HCT116 (cell line): ENCODE data around the gene KCNK2. TPM values are rescaled to one million over a fixed set of nuclear protein-coding genes. Genes with fewer than 3 reads are reported as not detected.

ENCODE experiments used
- ATAC-seq: fragments of 200-7000 bp; cut with Tn5 transposase; 2 replicates; pipeline ENCODE4 v1.9.1; 2020; ENCODE audit warnings: mild to moderate bottlenecking, moderate library complexity
- BruUV-seq: library from RNA; stranded (reverse); fragments of 400-500 nt; replicated peaks from 2 replicates; lab custom pipeline; 2021; lab: Mats Ljungman, UMichigan
- CTCF ChIA-PET: fragments of 300-600 bp; sonication (Branson Sonifier 250); formaldehyde crosslinking; loops from one replicate; lab custom pipeline; 2021; ENCODE audit warnings: antibody characterized with exemption; lab: Charles Lee
- POLR2A ChIA-PET: fragments of 300-600, 350-600 bp; sonication (Branson Sonifier 250); formaldehyde crosslinking; loops from one replicate; lab custom pipeline; 2021; ENCODE audit warnings: antibody characterized with exemption; lab: Charles Lee
- RAD21 ChIA-PET, 2 experiments: fragments of 300-600 bp; sonication (Branson Sonifier 250); formaldehyde crosslinking; loops; one replicate each; lab custom pipeline; 2023; ENCODE audit warnings: low total read pairs in 2 of 2; ENCODE audit not compliant: uncharacterized antibody in 2 of 2, unreplicated experiment in 2 of 2, low non-redundant PET in 1 of 2; lab: Charles Lee
- DNase-seq: peaks from one replicate; pipeline ENCODE4 v3.0.0-alpha.2; 2010; ENCODE audit warnings: low read depth, low spot score
- H2AFZ ChIP-seq: fragments of 200-600 bp; shearing (Covaris generic), sonication (generic); 2 replicates; pipeline ENCODE4 v1.6.1; 2017; ENCODE audit warnings: low read depth, mixed run types, mixed read lengths, antibody characterized with exemption, low read length; ENCODE audit not compliant: poor library complexity, severe bottlenecking
- H3K27ac ChIP-seq: 2 replicates; pipeline ENCODE4 v1.5.1; 2012; ENCODE audit warnings: low read depth, low read length
- H3K27me3 ChIP-seq: fragments of 200-600 bp; sonication (generic); 2 replicates; pipeline ENCODE4 v1.6.1; 2016; ENCODE audit warnings: mixed run types, low read length, mixed read lengths; ENCODE audit not compliant: insufficient read depth
- H3K36me3 ChIP-seq, 2 experiments: fragments of 200-500 bp in 1 of 2; fragments of 200-600 bp in 1 of 2; sonication (Bioruptor generic) in 1 of 2; sonication (generic) in 1 of 2; 2 replicates each; pipeline versions ENCODE4 v1.5.1 to v1.6.1; 2014 to 2016; ENCODE audit warnings: low read length in 2 of 2, inconsistent platforms in 1 of 2, mixed read lengths in 1 of 2, mixed run types in 1 of 2; ENCODE audit not compliant: insufficient read depth in 2 of 2, control insufficient read depth in 1 of 2
- H3K4me1 ChIP-seq, 2 experiments: fragments of 200-600 bp in 1 of 2; sonication (generic) in 1 of 2; 2 replicates each; pipeline versions ENCODE4 v1.5.1 to v1.6.1; 2012 to 2017; ENCODE audit warnings: low read length in 2 of 2, inconsistent platforms in 1 of 2, mild to moderate bottlenecking in 1 of 2, mixed read lengths in 1 of 2, mixed run types in 1 of 2, moderate library complexity in 1 of 2; ENCODE audit not compliant: insufficient read depth in 2 of 2, control insufficient read depth in 1 of 2
- H3K4me2 ChIP-seq: fragments of 200-600 bp; sonication (generic); 2 replicates; pipeline ENCODE4 v1.6.1; 2017; ENCODE audit warnings: mixed run types, low read length, mixed read lengths
- H3K4me3 ChIP-seq, 2 experiments: fragments of 200-600 bp in 1 of 2; sonication (generic) in 1 of 2; replicated peaks in 1 of 2; 2 replicates each; pipeline ENCODE4 v1.5.1; 2011 to 2016; ENCODE audit warnings: low read length in 2 of 2, control low read depth in 1 of 2, low read depth in 1 of 2, mild to moderate bottlenecking in 1 of 2, mixed read lengths in 1 of 2, mixed run types in 1 of 2
- H3K79me2 ChIP-seq: fragments of 200-600 bp; sonication (generic); 2 replicates; pipeline ENCODE4 v1.6.1; 2017; ENCODE audit warnings: mild to moderate bottlenecking, mixed run types, low read length, moderate library complexity, mixed read lengths; ENCODE audit not compliant: insufficient read depth
- H3K9ac ChIP-seq: fragments of 200-600 bp; sonication (generic); 2 replicates; pipeline ENCODE4 v1.6.1; 2016; ENCODE audit warnings: low read length, mixed read lengths
- H3K9me2 ChIP-seq: fragments of 200-600 bp; sonication (generic), shearing (Covaris generic); 2 replicates; pipeline ENCODE4 v1.6.1; 2017; ENCODE audit warnings: mixed run types, mild to moderate bottlenecking, moderate library complexity; ENCODE audit not compliant: insufficient read depth
- H3K9me3 ChIP-seq, 2 experiments: fragments of 200-500 bp in 1 of 2; fragments of 200-600 bp in 1 of 2; sonication (Bioruptor generic) in 1 of 2; sonication (generic) in 1 of 2; 2 replicates each; pipeline ENCODE4 v1.6.1; 2014 to 2017; ENCODE audit warnings: low read length in 2 of 2, mixed read lengths in 2 of 2, inconsistent platforms in 1 of 2, low read depth in 1 of 2, mild to moderate bottlenecking in 1 of 2, mixed run types in 1 of 2, moderate library complexity in 1 of 2; ENCODE audit not compliant: control insufficient read depth in 1 of 2, insufficient read depth in 1 of 2
- H4K20me1 ChIP-seq: fragments of 200-600 bp; sonication (generic), shearing (Covaris generic); 2 replicates; pipeline ENCODE4 v1.6.1; 2017; ENCODE audit warnings: mixed run types, mild to moderate bottlenecking, moderate library complexity; ENCODE audit not compliant: insufficient read depth
- ATF3 ChIP-seq: IDR thresholded peaks from 2 replicates; pipeline ENCODE4 v1.6.1; 2012
- CBX3 ChIP-seq: IDR thresholded peaks from 2 replicates; pipeline ENCODE4 v1.6.1; 2012; ENCODE audit warnings: low read depth
- CEBPB ChIP-seq: IDR thresholded peaks from 2 replicates; pipeline ENCODE4 v1.6.1; 2012; ENCODE audit warnings: low read depth
- EGR1 ChIP-seq: IDR thresholded peaks from 2 replicates; pipeline ENCODE4 v1.6.1; 2012; ENCODE audit warnings: low read depth
- EZH2 ChIP-seq: fragments of 200-600 bp; sonication (generic); IDR thresholded peaks from 2 replicates; pipeline ENCODE4 v1.6.1; 2017; ENCODE audit warnings: antibody characterized with exemption, mixed run types
- EZH2phosphoT487 ChIP-seq: fragments of 200-600 bp; IDR thresholded peaks from 2 replicates; pipeline ENCODE4 v1.6.1; 2018; ENCODE audit warnings: antibody characterized with exemption, borderline replicate concordance
- JUND ChIP-seq: IDR thresholded peaks from 2 replicates; pipeline ENCODE4 v1.6.1; 2012
- MAX ChIP-seq: IDR thresholded peaks from 2 replicates; pipeline ENCODE4 v1.6.1; 2012
- POLR2A ChIP-seq: IDR thresholded peaks from 2 replicates; pipeline ENCODE4 v1.7.0; 2011; ENCODE audit warnings: borderline replicate concordance; ENCODE audit not compliant: insufficient read depth, insufficient read length; ENCODE audit errors: extremely low read depth
- POLR2AphosphoS5 ChIP-seq: IDR thresholded peaks from 2 replicates; pipeline ENCODE4 v1.6.1; 2011; ENCODE audit warnings: mild to moderate bottlenecking, low read depth, low read length, moderate library complexity
- RAD21 ChIP-seq: IDR thresholded peaks from 2 replicates; pipeline ENCODE4 v1.6.1; 2012; ENCODE audit warnings: low read depth, mild to moderate bottlenecking
- REST ChIP-seq: IDR thresholded peaks from 2 replicates; pipeline ENCODE4 v1.6.1; 2012; ENCODE audit warnings: low read depth
- SIN3A ChIP-seq: IDR thresholded peaks from 2 replicates; pipeline ENCODE4 v1.6.1; 2012; ENCODE audit warnings: low read depth
- SP1 ChIP-seq: IDR thresholded peaks from 2 replicates; pipeline ENCODE4 v1.6.1; 2012; ENCODE audit warnings: low read depth
- SRF ChIP-seq: IDR thresholded peaks from 2 replicates; pipeline ENCODE4 v1.6.1; 2012; ENCODE audit warnings: low read depth
- TCF7L2 ChIP-seq: IDR thresholded peaks from 2 replicates; pipeline ENCODE4 v1.7.0; 2011; ENCODE audit warnings: borderline replicate concordance, inconsistent platforms; ENCODE audit not compliant: insufficient read depth, insufficient read length; ENCODE audit errors: extremely low read depth
- YY1 ChIP-seq: IDR thresholded peaks from 2 replicates; pipeline ENCODE4 v1.6.1; 2011; ENCODE audit warnings: low read length, low read depth, moderate library complexity, mild to moderate bottlenecking; ENCODE audit not compliant: insufficient replicate concordance; ENCODE audit errors: extremely low read depth
- ZFX ChIP-seq: fragments of 450-650 bp; IDR thresholded peaks from 2 replicates; pipeline ENCODE4 v1.6.1; 2017
- ZNF274 ChIP-seq: fragments of 200-500 bp; sonication (Bioruptor generic); IDR thresholded peaks from 2 replicates; pipeline ENCODE4 v1.6.1; 2014; ENCODE audit warnings: mild to moderate bottlenecking, low read depth, low read length, inconsistent platforms
- intact Hi-C: fragments of 100-400 bp; cut with micrococcal nuclease; formaldehyde crosslinking; loops from 2 replicates; pipeline ENCODE4 v1.10.0; 2022
- total RNA-seq: library from RNA; stranded (reverse); gene quantifications from one replicate; pipeline ENCODE4 v1.2.1, GENCODE V29; 2021; ENCODE audit not compliant: unreplicated experiment
- TF ChIP-seq, protein P1 (sequence below): IDR thresholded peaks from 2 replicates; pipeline ENCODE4 v1.6.1; 2011; ENCODE audit warnings: mild to moderate bottlenecking, low read length, moderate library complexity; ENCODE audit not compliant: insufficient replicate concordance; ENCODE audit errors: extremely low read depth

KCNK2 gene
- total RNA-seq, 1 experiment from 2014 or later, result 0.27 TPM

DNA sequence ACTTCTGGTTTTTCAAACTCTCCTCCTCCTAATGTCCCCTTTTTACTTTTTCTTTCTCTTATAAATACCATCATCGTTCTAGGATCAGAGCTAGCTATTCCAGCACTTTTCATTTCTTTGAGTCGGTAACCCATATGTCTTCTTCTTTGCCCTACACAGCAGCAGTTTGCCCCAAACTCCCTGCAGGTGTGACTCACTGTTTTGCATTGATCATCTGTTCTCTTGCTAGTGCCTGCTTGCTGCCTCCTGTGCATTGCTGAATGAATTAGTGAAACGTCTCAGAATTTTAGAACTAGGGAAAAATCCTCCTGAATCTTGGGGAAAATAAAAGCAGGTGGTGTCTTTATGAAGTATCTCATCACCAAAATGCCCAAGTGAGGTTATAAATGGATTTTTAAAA is 21.7 kb downstream of the KCNK2 start:
- Histone ChIP-seq H3K27me3 (no peaks in the 10 kb centered on the region), H4K20me1 (no peaks in the 10 kb centered on the region), H3K4me1 (no peaks in the 10 kb centered on the region), H3K9me3 (no peaks in the 10 kb centered on the region), H2AFZ (no peak overlapping the region), H3K4me2 (no peak overlapping the region), H3K9me2 (no peaks in the 10 kb centered on the region), H3K79me2 (no peaks in the 10 kb centered on the region), H3K36me3 (no peaks in the 10 kb centered on the region), H3K27ac (no peak overlapping the region), H3K4me3 (no peak overlapping the region), H3K9ac (no peak overlapping the region)
- BruUV-seq, result no TSS peak
- no peak for DNase-seq
- intact Hi-C loops, result no loop called here
- ChIA-PET POLR2A (no interaction called here), RAD21 (no interaction called here), CTCF (no interaction called here)
- ATAC-seq, result no peak
- no peak for TF ChIP-seq POLR2A
- TF ChIP-seq SIN3A, result no peak
- TF ChIP-seq YY1, result no peak
- no peak for TF ChIP-seq TCF7L2
- no peak for TF ChIP-seq JUND
- TF ChIP-seq SRF, result no peak
- no peak for TF ChIP-seq POLR2AphosphoS5
- TF ChIP-seq, protein P1, sequence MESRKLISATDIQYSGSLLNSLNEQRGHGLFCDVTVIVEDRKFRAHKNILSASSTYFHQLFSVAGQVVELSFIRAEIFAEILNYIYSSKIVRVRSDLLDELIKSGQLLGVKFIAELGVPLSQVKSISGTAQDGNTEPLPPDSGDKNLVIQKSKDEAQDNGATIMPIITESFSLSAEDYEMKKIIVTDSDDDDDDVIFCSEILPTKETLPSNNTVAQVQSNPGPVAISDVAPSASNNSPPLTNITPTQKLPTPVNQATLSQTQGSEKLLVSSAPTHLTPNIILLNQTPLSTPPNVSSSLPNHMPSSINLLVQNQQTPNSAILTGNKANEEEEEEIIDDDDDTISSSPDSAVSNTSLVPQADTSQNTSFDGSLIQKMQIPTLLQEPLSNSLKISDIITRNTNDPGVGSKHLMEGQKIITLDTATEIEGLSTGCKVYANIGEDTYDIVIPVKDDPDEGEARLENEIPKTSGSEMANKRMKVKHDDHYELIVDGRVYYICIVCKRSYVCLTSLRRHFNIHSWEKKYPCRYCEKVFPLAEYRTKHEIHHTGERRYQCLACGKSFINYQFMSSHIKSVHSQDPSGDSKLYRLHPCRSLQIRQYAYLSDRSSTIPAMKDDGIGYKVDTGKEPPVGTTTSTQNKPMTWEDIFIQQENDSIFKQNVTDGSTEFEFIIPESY, result no peak
- TF ChIP-seq MAX, result no peak
- TF ChIP-seq ATF3, result no peak
- no peak for TF ChIP-seq REST
- no peak for TF ChIP-seq EZH2
- TF ChIP-seq SP1, result no peak
- no peak for TF ChIP-seq EZH2phosphoT487
- TF ChIP-seq CBX3, result no peak
- no peak for TF ChIP-seq ZFX
- no peak for TF ChIP-seq ZNF274
- no peak for TF ChIP-seq RAD21
- TF ChIP-seq EGR1, result no peak
- no peak for TF ChIP-seq CEBPB
